ENCODE measurements around the gene NCOA5.

Gene NCOA5

DNA sequence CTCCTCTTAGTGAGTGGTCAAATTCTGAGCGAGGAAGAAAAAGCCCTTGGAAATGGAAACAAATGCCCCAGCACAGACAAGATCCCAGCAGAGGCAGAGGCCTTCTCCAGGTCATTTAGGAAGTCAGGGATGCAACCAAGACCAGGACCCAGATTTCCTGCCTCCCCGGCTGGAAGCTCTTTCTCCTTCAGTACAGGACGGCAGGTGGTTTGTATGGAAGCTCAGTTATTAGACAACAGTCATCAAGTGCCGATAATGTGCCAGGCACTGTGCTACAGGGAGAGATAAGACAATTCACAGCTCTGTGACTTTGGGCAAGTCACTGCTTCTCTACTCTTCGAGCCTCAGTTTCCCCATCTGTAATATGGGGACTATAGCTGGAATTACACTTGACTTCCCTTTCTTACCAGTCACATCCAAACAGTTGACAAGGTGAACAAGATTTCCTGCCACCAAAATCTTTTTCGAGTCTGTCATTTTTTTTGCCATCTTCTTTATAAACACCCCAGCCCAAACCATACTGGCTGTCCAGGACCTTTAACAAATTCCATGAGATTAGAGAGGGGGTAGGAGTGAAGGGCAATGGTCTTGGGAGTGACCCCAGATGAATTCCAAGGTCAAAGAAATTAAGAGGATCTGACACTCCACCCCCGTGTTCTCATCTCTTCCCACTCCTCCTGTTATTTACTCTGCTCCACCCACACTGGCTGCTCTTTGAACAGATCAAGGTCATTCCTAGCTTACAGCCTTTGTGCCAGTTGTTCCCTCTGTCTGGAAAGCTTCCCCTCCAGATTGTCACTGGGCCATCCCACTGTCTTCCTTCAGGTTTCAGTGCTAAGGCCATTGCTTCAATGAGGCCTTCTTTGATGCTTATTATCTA lies 75.0 kb downstream of the NCOA5 start:
- no peak for DNase-seq (ENCODE audit: low read depth)

DNA sequence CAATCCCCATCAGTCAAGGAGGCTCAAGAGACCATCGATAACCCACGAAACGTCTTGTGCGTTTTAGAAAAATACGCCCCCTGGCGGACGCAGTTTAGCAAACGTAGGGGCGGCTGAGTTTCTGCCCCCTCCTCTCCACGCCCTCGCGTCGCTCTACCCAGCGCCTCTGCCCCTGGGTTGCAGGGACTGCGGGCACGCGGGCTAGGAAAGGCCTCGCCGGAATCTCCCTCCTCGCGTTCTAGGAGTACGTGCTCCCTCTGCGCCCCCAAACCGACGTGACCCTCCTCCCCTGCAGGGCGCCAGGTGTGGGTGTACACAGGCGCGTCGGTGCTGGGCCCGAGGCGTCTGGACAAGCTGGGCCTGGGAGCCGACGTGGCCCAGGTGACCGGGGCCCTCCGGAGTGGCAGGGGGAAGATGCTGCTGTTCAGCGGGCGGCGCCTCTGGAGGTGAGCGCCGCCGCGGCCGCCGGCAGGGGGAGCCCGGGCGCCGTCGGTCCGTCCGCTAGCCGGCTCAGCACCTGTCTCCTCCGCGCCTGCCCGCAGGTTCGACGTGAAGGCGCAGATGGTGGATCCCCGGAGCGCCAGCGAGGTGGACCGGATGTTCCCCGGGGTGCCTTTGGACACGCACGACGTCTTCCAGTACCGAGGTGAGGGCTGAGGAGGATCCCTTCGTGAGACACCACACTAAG lies 75.8 kb downstream of the NCOA5 start:
- peak; percentile 50 for DNase-seq (ENCODE audit: low read depth)

DNA sequence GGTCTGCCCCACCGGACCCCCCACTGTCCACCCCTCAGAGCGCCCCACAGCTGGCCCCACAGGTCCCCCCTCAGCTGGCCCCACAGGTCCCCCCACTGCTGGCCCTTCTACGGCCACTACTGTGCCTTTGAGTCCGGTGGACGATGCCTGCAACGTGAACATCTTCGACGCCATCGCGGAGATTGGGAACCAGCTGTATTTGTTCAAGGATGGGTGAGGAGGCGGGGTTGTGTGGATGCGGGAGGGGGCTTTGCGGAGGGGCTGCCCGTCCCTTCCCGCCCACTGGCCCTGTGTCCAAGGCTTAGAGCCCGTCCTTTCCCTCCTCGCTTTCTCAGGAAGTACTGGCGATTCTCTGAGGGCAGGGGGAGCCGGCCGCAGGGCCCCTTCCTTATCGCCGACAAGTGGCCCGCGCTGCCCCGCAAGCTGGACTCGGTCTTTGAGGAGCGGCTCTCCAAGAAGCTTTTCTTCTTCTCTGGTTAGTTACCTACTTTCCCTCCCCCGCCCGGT lies 76.4 kb downstream of the NCOA5 start:
- DNase-seq (ENCODE audit: low read depth) = no peak

DNA sequence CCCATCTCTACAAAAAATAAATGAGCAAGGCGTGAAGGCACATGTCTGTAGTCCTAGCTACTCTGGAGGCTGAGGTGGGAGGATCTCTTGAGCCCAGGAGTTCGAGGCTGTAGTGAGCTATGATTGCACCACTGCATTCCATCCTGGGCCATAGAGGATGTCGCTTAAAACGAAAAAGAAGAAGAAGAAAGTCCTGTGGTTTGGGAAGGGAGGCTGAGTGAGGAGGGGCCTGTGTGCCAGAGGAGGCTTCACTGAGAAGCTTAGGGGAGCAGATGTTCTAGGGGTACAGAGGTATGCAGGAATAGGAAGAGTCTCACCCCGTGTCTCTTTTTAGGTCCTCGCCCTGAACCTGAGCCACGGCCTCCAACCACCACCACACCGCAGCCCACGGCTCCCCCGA lies 76.8 kb downstream of the NCOA5 start:
- no peak for DNase-seq (ENCODE audit: low read depth)

DNA sequence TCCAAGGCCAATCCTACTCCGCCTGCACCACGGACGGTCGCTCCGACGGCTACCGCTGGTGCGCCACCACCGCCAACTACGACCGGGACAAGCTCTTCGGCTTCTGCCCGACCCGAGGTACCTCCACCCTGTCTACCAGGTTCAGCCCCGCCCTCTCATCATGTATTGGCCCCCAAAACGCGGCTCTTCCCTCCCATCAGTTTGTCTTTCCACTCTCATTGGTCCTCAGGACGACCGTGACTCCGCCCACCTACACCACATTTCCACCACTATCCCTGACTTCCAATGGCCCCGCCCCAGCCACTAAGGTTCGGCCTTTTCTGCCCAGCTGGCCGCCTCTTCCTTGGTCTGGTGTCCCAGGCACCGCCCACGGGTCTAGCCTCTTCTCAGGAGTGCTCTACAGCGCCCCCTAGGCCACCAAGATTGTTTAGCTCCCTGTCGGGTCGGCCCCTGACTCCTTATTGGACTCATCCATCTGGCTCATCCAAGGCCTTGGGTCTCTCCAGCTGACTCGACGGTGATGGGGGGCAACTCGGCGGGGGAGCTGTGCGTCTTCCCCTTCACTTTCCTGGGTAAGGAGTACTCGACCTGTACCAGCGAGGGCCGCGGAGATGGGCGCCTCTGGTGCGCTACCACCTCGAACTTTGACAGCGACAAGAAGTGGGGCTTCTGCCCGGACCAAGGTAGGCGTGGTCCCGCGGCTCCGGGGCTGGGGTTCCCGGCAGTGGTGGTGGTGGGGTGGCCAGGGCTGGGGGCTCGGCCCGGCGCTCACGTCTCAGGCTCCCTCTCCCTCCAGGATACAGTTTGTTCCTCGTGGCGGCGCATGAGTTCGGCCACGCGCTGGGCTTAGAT lies 77.9 kb downstream of the NCOA5 start:
- DNase-seq (ENCODE audit: low read depth) = no peak
